GM21529 (cell line): ENCODE data around the gene SORL1.
"Not testable (repeated sequence)": the region's sequence is repeated elsewhere in the genome, so short reads cannot be mapped to it uniquely, and the experiment has no call there.

Experiments
- ATAC-seq: cut with Tn5 transposase; IDR thresholded peaks from one replicate; pipeline ENCODE4 v1.9.1; 2021; ENCODE audit not compliant: unreplicated experiment

SORL1 gene

GRCh38 chr11:121499405-121499804 is 47.3 kb downstream of the SORL1 start:
- no peak for ATAC-seq

GRCh38 chr11:121500275-121500674 is 48.2 kb downstream of the SORL1 start:
- no peak for ATAC-seq

GRCh38 chr11:121500717-121501116 is 48.6 kb downstream of the SORL1 start:
- no peak for ATAC-seq

GRCh38 chr11:121503051-121503450 is 50.9 kb downstream of the SORL1 start:
- no peak for ATAC-seq

GRCh38 chr11:121506237-121506636 is 54.1 kb downstream of the SORL1 start:
- ATAC-seq: not testable (repeated sequence)

GRCh38 chr11:121508449-121508848 is 56.3 kb downstream of the SORL1 start:
- ATAC-seq: no peak

GRCh38 chr11:121510438-121510837 is 58.3 kb downstream of the SORL1 start:
- ATAC-seq: no peak

- ATAC-seq: no peak
Measured at GRCh38 chr11:121512468-121513465, 60.7 kb downstream of the SORL1 start.

GRCh38 chr11:121513807-121514206 is 61.7 kb downstream of the SORL1 start:
- ATAC-seq: no peak

GRCh38 chr11:121514432-121515334 is 62.6 kb downstream of the SORL1 start:
- ATAC-seq: no peak

- ATAC-seq: no peak
Measured at GRCh38 chr11:121515335-121515671, 63.2 kb downstream of the SORL1 start.

GRCh38 chr11:121517996-121518395 is 65.9 kb downstream of the SORL1 start:
- no peak for ATAC-seq

- ATAC-seq: no peak
Measured at GRCh38 chr11:121520243-121521144, 68.4 kb downstream of the SORL1 start.

- peak; percentile 57 for ATAC-seq
Measured at GRCh38 chr11:121521145-121522042, 69.3 kb downstream of the SORL1 start.

GRCh38 chr11:121522043-121522941 is 70.2 kb downstream of the SORL1 start:
- ATAC-seq: no peak

GRCh38 chr11:121523581-121524232 is 71.6 kb downstream of the SORL1 start:
- ATAC-seq: no peak

- no peak for ATAC-seq
Measured at GRCh38 chr11:121524233-121524631, 72.1 kb downstream of the SORL1 start.

- no peak for ATAC-seq
Measured at GRCh38 chr11:121525376-121525775, 73.3 kb downstream of the SORL1 start.
